Left forelimb (tissue), 1 donor: ENCODE data around the gene CAMK2N1.
"Not testable (repeated sequence)": the region's sequence is repeated elsewhere in the genome, so short reads cannot be mapped to it uniquely, and the experiment has no call there.

Experiments
- DNase-seq: peaks from one replicate; pipeline ENCODE4 v3.0.0-alpha.2; 2018; ENCODE audit warnings: low spot score

The CAMK2N1 gene

DNA sequence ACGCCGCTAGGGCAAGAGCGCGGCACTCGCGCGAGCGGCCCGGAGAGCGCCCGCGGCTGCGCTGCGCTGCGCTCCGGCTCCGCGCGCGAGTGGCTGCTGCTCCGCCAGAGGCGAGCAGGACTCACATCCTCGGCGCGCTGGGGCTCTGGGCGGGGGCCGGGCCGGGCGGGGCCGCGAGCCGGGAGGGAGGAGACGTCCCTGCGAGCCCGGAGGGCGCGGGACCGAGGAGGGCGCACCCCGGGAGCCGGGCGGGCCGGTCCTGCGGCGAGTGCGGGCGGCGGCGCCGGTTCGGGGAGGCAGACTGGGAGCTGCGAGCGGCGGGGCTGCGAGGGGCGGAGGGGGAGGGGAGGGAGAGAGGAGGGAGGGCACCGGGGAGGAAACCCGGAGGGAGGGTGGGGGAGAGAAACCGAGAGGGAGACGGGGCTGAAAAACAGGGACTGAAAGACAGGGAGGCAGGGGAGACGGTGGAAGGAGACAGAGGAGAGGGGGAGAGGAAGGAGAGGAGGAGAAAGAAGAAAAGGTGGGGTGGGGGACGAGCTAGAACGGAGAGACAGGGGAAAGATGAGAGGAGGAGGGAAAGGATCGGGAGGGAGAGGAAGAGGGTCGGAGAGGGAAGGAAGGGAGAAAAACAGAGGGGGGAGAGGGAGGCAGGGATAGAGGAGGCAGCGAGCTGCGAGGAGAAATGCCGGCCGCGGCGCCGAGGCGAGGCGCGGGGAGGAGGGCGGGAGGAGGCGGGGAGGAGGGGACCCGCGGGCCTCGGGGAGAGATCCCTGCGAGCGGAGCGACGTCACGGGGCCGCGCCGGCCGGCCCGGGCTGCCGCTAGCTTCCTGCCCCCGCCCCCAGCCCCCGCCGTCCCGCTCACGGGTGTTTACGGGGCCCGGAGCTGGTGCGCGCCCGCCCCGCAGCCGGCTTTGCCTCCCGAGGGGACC lies at the start of gene CAMK2N1:
CAMK2N1 (minus strand) TSS at position 684 of the 930 bp plus-strand sequence. CDS start 831 bp downstream, outside the sequence.
- no peak for DNase-seq

DNA sequence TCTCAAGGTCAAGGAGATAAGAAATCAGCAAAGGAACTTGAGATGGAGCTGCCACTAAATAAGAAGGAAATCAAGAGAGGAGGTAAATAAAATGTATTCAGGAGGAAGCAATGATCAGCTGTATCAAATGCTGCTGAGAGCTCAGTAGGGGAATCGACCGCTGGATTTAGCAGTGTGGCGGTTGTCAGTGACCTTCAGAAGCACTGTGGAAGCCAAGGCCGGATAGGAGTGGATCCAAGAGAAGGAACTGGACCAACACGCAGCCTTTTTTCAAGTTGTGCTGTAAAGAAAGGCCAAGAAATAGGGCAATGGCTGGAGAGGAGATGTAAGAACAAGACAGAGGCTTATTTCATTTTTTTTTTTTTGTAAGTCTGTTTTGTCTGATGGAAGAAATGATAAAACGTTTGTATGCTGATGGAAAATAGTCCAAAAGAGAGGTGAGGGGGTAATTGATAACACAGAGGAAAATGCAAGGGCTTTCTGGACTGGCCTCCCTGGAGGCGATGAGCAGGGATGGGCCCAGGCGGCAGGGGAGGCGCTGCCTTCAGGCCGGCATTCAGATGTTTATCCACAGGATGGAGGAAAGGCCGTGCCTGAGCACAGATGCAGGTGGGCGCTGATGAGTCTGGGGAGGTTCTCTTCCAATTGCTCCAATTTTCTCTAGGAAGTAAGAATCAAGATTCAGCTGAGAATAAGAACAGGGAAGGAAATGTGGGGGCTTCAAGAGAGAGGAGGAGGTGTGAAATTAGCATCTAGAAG lies 48.8 kb upstream of the CAMK2N1 start:
- no peak for DNase-seq

DNA sequence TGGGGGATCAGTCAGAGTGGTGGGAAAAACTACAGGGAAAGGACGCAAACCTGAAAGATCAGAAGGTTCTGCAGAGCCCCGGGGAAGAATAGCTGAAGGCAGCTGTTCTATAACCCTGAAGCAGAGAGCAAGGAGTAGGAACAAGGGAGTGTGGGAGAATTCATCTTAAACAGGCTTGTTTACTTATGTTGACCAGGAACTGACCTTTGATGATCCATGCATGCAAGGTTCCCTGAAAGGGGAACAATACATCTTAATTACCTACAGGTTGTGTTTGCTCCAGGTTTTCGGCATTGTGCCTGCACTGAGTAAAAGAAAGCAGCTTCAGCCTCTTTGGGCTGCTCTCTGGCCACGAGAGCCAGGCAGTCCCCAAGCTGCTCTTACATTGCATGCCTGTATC lies 47.6 kb upstream of the CAMK2N1 start:
- DNase-seq = no peak

DNA sequence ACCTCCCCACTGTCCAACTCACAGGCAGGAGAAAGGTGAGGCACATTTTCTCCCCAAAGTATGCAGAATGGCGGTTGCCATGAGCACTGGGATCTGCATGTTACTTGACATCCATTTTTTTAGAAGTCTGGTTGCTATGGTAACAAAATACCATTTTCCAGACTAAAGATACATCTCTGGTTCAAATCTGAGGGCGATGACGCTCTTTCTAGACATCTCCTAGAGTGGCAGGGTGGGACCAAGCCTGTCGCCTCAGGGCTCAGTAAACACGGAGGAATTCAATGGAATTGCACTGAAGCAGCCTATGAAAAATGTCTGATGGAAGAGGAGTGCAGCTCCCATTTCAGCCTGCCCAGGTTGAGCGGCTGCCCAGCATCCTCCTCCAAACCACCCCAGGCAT lies 44.9 kb upstream of the CAMK2N1 start:
- DNase-seq = no peak

DNA sequence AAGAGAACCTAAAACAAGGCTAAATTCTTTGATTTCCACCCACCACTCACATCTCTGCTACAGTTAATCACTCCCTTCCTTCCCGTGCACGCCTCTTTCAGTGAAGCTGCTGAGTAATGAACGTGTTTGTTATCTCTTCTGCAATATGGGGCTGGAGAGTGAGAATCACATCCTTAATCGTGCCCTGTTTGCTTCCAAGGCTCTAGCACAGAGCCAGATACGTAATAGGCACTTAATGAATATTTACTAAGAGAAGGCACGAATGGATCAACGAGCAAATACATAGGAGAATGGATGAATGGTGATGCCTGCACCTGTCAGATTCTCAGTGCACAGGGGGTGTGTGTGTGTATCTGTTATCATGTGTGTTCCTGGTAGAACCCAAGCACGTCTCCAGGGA lies 44.3 kb upstream of the CAMK2N1 start:
- no peak for DNase-seq

DNA sequence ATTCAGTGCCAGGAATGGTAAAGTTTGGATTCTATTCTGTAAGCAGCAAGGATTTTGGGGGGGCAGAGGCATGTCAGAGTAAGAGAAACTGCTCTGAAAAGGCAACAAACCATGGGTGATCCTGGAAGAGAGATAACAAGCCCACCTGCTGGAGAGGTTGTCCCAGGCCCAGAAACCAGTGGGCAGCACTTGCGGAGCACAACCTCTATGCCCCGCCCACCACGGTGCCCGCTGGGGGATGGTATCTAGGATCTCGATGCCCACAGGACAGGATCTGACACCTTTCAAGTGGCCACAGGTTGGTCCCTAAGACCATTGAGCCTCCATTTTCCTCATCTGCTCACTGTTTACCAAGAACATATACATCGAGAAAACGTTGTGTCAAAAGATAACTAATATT lies 42.2 kb upstream of the CAMK2N1 start:
- DNase-seq = no peak

DNA sequence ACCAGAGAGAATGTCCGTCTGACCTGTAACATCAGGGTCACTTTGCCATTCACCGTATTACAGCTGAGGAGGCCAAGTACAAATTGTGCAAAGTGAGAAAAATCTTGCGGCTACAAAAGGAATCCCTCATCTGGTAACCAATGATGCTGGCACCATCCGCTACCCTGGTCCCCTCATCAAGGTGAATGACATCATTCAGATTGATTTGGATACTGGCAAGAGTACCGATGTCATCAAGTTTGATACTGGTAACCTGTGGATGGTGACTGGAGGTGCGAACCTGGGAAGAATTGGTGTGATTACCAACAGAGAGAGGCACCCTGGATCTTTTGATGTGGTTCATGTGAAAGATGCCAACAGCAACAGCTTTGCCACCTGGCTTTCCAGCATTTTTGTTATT lies 40.3 kb upstream of the CAMK2N1 start:
- no peak for DNase-seq

DNA sequence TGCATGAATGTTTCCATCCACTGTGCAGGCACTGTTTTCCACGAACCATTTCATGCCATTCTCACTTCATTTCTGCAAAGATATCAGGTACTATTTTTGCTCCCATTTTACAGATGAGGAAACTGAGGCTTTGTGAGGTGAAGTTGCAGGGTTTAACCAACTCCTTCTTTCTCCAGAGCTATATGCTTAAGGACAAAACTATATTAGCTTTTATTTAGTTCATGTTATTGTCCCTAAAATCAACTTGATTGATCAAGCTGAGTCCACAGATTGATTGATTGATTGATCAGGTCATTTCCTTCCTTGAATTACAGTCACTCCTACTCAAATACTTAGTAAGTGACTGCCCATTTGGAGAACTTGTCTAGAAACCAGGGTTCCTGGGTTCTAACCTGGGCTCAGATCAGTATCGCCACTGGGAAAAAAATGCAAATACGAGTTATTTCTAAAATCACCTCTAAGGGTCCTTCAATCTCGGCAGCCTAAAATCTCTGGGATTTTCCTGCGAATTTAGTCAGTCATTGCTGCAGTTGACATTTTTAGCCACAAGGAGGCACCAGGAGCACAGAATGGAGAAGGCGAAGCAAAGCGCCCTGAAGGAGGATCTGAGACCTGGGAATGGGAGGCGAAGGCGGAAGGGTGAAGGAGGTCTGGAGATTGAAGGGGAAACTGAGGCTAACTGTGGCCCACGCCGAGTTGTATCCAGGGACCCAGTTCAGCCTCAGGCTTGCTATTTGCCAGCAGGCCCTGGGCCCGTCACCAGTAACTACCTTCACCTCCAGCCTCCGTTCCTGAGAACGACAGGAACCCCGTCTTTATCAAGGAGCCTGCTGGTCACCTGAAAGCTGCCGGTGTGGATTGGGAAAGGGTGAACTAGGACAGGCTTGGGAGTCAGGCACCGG lies 36.2 kb upstream of the CAMK2N1 start:
- DNase-seq = peak; percentile 79

DNA sequence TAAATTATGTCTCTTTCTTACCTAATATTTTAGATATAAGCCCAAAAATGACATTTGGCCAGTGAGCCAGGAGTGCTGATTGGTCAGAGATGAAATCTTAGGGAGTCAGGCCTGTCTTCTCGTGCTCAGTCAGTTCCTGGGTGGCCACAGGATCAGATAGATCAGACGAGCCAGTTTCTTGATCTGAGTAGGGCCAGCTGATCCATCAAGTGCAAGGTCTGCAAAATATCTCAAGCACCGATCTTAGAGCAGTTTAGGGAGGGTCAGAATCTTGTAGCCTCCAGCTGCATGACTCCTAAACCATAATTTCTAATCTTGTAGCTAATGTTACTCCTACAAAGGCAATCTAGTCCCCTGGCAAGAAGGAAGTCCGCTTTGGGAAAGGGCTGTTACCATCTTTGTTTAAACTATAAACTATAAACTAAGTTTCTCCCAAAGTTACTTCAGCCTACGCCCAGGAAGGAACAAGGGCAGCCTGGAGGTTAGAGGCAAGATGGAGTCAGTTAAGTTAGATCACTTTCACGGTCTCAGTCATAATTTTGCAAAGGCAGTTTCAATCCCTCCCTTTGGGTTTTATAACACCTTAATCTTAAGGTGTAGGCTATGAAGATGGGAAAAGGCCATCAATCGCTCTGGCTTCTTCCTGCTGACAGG lies 33.7 kb upstream of the CAMK2N1 start:
- not testable (repeated sequence) for DNase-seq

DNA sequence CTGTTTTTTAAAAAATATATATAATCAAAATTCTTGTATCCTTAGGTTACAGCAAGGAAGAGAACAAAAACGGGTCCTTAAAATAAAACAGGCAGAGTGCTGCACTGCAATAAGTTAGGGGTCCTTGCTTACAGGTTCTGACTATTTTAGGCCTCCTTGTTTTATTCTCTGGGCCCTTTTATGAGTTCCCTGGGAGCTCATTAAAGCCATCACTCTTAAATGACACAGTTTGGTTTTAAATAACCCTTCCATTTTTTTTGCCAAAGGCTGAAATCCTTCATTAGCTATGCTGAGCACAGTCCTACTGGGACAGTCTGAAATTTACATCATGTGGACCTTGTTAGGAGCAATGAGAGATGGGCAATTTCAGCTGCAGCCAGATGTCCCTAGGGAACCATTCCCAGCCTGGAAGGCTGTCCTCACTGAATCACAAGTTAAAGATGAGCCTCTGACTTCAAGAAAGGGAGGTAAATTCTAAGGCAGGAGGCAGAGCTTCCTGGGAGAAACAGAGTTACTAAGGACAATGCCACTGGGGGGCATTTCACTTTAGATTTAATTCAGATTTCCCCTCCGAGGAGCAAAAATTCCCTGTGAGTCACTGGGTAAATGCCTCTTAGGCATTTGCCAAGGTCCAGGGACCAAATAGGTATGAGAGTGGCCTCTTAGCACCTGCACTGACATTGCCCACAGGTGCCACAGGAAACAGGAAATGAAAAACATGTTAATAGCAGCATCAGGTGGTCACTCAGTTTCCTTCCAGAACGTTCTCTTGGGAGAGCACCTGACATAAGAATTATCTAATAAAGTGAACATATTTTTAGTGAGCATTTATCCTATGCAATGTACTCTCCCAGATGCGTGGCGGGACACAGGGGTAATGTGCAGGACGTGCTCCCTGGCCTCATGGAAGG lies 25.8 kb upstream of the CAMK2N1 start:
- no peak for DNase-seq

DNA sequence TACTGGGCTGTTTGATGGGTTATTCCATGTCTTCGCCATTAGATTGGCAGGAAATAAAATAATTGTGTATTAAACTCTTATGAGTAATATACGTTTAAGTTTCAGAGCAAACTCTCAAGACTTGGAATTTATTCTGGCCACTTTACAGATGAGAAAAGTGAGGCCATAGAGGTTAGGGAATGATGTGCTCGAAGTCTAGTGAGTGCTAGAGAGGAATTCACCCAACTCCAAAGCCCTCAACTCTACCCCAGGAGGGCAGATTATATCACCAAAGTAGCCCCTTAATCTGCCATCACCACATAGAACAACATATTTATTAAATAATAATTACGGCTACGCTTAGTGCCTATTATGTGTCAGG lies 22.4 kb upstream of the CAMK2N1 start:
- no peak for DNase-seq

DNA sequence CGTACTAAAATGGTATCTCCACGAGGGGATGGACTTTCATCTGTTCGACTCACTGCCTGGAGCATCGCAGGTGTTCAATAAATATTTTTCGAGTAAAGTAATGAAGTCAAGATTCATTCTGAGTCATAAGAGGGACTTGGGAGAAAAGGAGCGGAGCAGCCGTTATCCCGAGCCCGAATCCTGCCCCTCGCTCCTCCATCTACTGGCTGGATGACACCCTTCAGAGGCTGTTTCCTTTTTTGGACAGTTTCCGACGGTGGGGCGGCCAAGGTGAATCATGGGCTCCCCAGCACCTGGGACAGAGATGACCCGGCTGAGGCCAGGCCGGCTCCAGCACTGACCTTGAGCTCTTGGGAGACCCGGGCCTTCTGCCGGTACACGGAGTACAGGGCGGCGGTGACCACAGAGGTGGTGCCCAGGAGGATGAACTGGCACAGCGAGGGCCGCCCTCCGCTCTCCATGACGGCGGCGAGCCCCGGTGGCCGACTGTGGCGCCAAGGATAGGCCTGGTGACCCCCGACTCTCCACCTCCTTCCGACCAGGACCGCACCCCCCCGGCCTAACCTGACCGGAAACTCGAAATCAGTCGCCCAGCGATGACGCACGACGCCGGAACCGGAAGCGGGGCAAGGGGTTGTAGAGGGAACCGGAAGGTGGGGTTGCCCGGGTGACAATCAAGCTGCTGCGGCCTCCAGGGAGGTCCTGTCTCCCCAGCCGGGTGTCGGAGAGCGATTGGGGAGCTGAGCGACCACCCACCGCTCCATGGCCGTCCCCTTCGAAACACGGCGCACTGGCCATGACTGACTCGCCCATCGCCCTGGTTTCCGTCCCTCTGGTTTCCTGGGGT lies 21.8 kb upstream of the CAMK2N1 start, which contains the start of gene MUL1:
MUL1 (minus strand) TSS at position 588 of the 847 bp plus-strand sequence; CDS start at position 461, 127 bp downstream.
- peak; percentile 98 for DNase-seq

DNA sequence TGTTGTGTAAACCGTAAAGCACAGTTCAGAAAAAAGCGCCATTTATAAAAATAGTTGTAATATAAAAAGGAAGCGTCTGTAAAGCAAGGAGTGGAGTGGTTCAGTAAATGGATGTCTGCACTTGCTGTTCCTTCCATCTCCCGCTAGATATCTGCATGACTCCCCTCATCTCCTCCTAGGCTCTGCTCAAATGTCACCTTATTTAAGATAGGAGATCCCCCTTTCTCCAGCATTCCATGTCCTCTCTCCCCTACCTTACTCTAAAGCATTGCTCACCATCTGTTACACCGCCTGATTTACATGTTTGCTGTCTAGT lies 21.2 kb upstream of the CAMK2N1 start:
- no peak for DNase-seq

DNA sequence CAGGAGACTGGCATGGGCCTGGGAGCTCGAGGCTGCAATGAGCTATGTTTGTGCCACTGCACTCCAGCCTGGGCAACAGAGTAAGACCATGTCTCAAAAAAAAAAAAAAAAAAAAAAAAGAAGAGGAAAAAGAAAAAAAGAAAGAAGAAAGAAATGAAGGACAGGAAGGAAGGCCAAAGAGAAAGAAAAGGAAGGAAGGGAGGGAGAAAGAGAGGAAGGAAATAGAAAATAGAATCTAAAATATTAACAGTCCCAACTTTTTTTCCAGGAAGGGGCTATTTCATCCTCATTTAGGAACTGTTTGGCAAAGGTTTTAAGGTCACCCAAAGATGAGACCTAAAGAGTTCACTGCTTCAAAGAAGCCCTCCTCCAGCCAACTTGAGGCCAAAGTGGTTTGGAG lies 19.5 kb upstream of the CAMK2N1 start:
- DNase-seq = no peak

DNA sequence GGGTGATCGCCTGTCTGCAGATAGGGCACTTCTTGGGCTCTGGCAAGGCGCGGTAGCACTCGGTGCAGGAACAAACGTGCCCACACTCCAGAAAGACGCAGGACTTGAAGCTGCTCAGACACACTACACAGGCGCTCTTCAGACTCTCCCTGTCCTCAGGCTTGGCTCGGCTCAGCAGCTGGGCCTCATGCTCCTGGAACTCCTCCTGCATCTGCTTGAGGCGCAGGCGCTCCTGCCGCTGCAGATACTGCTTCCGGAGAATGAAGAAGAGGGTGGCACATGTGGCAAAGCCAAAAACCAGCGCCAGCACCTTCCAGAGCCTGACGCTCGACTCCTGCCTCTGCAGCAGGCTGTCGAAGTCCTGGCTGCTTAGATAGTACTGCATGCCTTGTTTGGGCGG lies 14.7 kb upstream of the CAMK2N1 start:
- DNase-seq = no peak

DNA sequence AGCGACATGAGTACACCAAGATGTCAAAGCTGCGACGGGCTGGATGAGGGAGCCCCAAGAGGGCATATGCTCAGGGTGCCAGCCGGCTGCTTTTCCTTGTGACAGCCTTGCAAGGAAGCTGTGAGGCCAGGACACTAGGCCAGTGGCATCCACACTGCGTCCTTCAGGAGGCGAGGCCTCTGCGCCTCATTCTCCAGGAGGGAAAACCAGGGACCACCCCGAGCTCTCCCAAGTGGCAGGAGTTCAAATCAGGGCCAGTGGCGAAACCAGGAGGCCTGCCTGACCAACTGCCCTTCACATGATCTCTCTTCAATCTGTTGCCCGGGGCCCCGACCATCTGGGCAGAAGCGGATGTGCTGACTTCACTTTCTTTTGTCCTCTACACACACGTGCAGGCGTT lies 13.7 kb upstream of the CAMK2N1 start:
- DNase-seq = no peak

DNA sequence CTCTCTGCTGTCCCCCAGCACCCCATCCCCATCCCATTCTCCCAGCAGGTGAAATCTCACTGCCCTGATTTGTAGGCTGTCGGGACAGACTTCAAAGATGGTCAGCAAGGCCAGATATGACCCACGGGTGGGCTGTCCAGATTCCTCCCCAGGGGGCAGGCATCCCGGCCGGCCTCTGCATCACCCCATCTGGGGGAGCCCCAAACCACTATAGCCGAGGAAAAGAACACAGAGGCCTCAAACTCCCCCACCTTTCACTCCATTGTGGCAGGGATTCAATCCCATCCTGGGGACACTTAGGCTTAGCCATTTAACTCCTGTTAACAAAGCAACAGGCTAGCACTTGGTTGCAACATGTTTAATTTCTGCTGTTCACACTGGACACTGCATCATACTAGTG lies 13.1 kb upstream of the CAMK2N1 start:
- DNase-seq = no peak

DNA sequence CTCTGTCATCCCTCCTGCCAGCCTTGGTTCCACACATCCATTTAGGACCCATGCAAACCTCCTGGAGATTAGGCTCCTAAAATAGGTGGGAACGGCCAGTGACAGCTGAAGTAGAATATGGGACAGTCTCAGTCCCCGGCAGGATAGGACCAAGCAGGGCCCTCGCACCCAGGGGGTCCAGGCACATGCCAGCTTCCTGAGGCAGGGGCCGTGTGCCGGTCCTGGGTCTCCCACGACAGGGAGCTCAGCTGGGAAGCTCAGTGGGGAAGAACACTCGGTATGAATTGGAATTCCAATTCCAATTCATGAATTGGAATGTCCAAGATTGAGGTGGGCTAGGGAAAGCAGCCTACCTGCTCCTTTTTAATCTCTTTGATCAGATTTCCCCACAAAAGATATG lies 12.1 kb upstream of the CAMK2N1 start:
- DNase-seq = no peak

DNA sequence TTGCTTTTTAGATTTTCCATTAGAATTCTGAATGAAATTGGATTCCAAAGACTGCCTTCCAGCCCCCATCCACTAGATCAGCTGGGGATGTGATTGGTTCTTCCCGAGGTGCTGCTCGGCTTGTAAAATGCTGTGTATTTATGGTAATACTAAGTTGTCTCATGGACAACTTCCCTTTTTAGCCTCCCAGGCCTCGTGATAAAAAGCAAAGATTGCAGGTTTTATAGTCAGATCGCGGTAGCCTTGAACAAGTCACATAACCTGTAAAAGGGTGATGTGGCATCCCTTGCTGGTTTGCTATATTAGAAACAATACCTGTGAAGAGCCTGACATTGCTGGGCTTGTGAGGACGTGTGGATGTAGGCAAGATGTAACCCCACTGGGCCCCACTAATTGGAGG lies 11.5 kb upstream of the CAMK2N1 start:
- no peak for DNase-seq
